Left hindlimb (tissue), 1 donor: Measurements from ENCODE around the gene JAKMIP2.
"Not testable (repeated sequence)": the region's sequence is repeated elsewhere in the genome, so short reads cannot be mapped to it uniquely, and the experiment has no call there.

Experiments used
- DNase-seq: peaks from one replicate; pipeline ENCODE4 v3.0.0-alpha.2; 2018

JAKMIP2 gene

GRCh38 chr5:147586221-147586620 lies 196.3 kb downstream of the JAKMIP2 start:
- no peak for DNase-seq

- DNase-seq: not testable (repeated sequence)
Observed at GRCh38 chr5:147582272-147582671, 200.3 kb downstream of the JAKMIP2 start.

- not testable (repeated sequence) for DNase-seq
Observed at GRCh38 chr5:147580418-147580817, 202.1 kb downstream of the JAKMIP2 start.

- DNase-seq: no peak
Observed at GRCh38 chr5:147578228-147579024, 204.1 kb downstream of the JAKMIP2 start.

GRCh38 chr5:147576646-147577535 lies 205.6 kb downstream of the JAKMIP2 start:
- DNase-seq: peak; percentile 72

GRCh38 chr5:147575598-147575997 lies 206.9 kb downstream of the JAKMIP2 start:
- DNase-seq: no peak

GRCh38 chr5:147573211-147573610 lies 209.3 kb downstream of the JAKMIP2 start:
- no peak for DNase-seq

- no peak for DNase-seq
Observed at GRCh38 chr5:147568710-147569406, 213.7 kb downstream of the JAKMIP2 start.

GRCh38 chr5:147567917-147568598 lies 214.5 kb downstream of the JAKMIP2 start:
- no peak for DNase-seq

- DNase-seq: no peak
Observed at GRCh38 chr5:147565524-147565923, 217.0 kb downstream of the JAKMIP2 start.

- DNase-seq: no peak
Observed at GRCh38 chr5:147564124-147564486, 218.4 kb downstream of the JAKMIP2 start.

GRCh38 chr5:147563466-147564123 lies 218.9 kb downstream of the JAKMIP2 start:
- DNase-seq: no peak

- no peak for DNase-seq
Observed at GRCh38 chr5:147561435-147561834, 221.1 kb downstream of the JAKMIP2 start.

GRCh38 chr5:147560718-147561331 lies 221.7 kb downstream of the JAKMIP2 start:
- DNase-seq: peak; percentile 50

GRCh38 chr5:147559749-147560148 lies 222.8 kb downstream of the JAKMIP2 start:
- no peak for DNase-seq

- no peak for DNase-seq
Observed at GRCh38 chr5:147558826-147559225, 223.7 kb downstream of the JAKMIP2 start.

- no peak for DNase-seq
Observed at GRCh38 chr5:147557876-147558745, 224.4 kb downstream of the JAKMIP2 start.

- DNase-seq: no peak
Observed at GRCh38 chr5:147555176-147555575, 227.4 kb downstream of the JAKMIP2 start.

- DNase-seq: peak; percentile 86
Observed at GRCh38 chr5:147554261-147554817, 228.2 kb downstream of the JAKMIP2 start.

GRCh38 chr5:147553817-147554216 lies 228.7 kb downstream of the JAKMIP2 start:
- not testable (repeated sequence) for DNase-seq
